Liver (tissue), 9 donors: ENCODE results near the gene MT1F. TPM values are rescaled to one million over a fixed set of nuclear protein-coding genes. Genes with fewer than 3 reads are reported as not detected.

ENCODE experiments used
- DNase-seq: peaks from one replicate; pipeline ENCODE4 v3.0.0-alpha.2; 2017; ENCODE audit warnings: low spot score
- H3K27ac ChIP-seq, 2 donors: one replicate each; pipeline ENCODE4 v1.7.0; 2013; ENCODE audit warnings: inconsistent platforms in 2 of 2, low read length in 2 of 2, control low read depth in 1 of 2, low read depth in 1 of 2, mild to moderate bottlenecking in 1 of 2
- H3K27me3 ChIP-seq, 4 donors: one replicate each; pipeline versions ENCODE4 v1.6.1 to v1.7.0; 2013; ENCODE audit warnings: low read length in 3 of 4, inconsistent platforms in 1 of 4, mild to moderate bottlenecking in 1 of 4, moderate library complexity in 1 of 4; ENCODE audit not compliant: control insufficient read depth in 4 of 4, insufficient read depth in 4 of 4
- H3K36me3 ChIP-seq, 4 donors: one replicate each; pipeline versions ENCODE4 v1.6.1 to v1.7.0; 2013; ENCODE audit warnings: low read length in 3 of 4, mild to moderate bottlenecking in 3 of 4, low read depth in 1 of 4, moderate library complexity in 1 of 4; ENCODE audit not compliant: control insufficient read depth in 4 of 4, insufficient read depth in 3 of 4
- H3K4me1 ChIP-seq, 4 donors: one replicate each; pipeline versions ENCODE4 v1.6.1 to v1.7.0; 2013; ENCODE audit warnings: low read length in 3 of 4, mild to moderate bottlenecking in 3 of 4, moderate library complexity in 1 of 4; ENCODE audit not compliant: control insufficient read depth in 4 of 4, insufficient read depth in 4 of 4
- H3K4me3 ChIP-seq, 3 donors: one replicate each; pipeline versions ENCODE4 v1.6.1 to v1.7.0; 2013; ENCODE audit warnings: low read length in 3 of 3, control low read depth in 1 of 3, low read depth in 1 of 3, mild to moderate bottlenecking in 1 of 3
- H3K9ac ChIP-seq, 2 donors: one replicate each; pipeline ENCODE4 v1.7.0; 2013; ENCODE audit warnings: low read length in 2 of 2, mild to moderate bottlenecking in 2 of 2, moderate library complexity in 2 of 2, control low read depth in 1 of 2, low read depth in 1 of 2
- H3K9me3 ChIP-seq, 4 donors: one replicate each; pipeline versions ENCODE4 v1.6.1 to v1.7.0; 2013; ENCODE audit warnings: low read length in 3 of 4; ENCODE audit not compliant: control insufficient read depth in 4 of 4
- CTCF ChIP-seq: fragments of 150-350 bp; IDR thresholded peaks from 2 replicates; pipeline ENCODE4 v1.5.1; 2017; ENCODE audit warnings: improper control_type of control experiment, low read depth, low read length; ENCODE audit not compliant: missing input control
- EGR1 ChIP-seq, 2 donors: IDR thresholded peaks; 2 replicates each; pipeline ENCODE4 v1.6.1; 2016 to 2018; ENCODE audit warnings: antibody characterized with exemption in 2 of 2, low read depth in 2 of 2
- FOXA1 ChIP-seq: IDR thresholded peaks from 2 replicates; pipeline ENCODE4 v1.6.1; 2016; ENCODE audit warnings: antibody characterized with exemption
- FOXA2 ChIP-seq: IDR thresholded peaks from 2 replicates; pipeline ENCODE4 v1.6.1; 2016; ENCODE audit warnings: antibody characterized with exemption
- GABPA ChIP-seq, 2 donors: IDR thresholded peaks in 1 of 2; conservative IDR thresholded peaks in 1 of 2; 2 replicates each; pipeline ENCODE4 v1.6.1; 2016; ENCODE audit warnings: antibody characterized with exemption in 2 of 2, mild to moderate bottlenecking in 1 of 2, moderate library complexity in 1 of 2
- HNF4A ChIP-seq, 2 donors: conservative IDR thresholded peaks; 2 replicates each; pipeline ENCODE4 v1.6.1; 2016; ENCODE audit warnings: antibody characterized with exemption in 2 of 2, mild to moderate bottlenecking in 2 of 2
- HNF4G ChIP-seq: IDR thresholded peaks from 2 replicates; pipeline ENCODE4 v1.6.1; 2016; ENCODE audit warnings: antibody characterized with exemption
- JUND ChIP-seq, 2 donors: IDR thresholded peaks; 2 replicates each; pipeline ENCODE4 v1.6.1; 2016; ENCODE audit warnings: antibody characterized with exemption in 2 of 2
- MAX ChIP-seq: IDR thresholded peaks from 2 replicates; pipeline ENCODE4 v1.6.1; 2016; ENCODE audit warnings: antibody characterized with exemption
- NR2F2 ChIP-seq: IDR thresholded peaks from 2 replicates; pipeline ENCODE4 v1.6.1; 2016; ENCODE audit warnings: antibody characterized with exemption
- RAD21 ChIP-seq, 2 donors: IDR thresholded peaks; 2 replicates each; pipeline ENCODE4 v1.6.1; 2016; ENCODE audit warnings: antibody characterized with exemption in 2 of 2, mild to moderate bottlenecking in 2 of 2
- RXRA ChIP-seq, 2 donors: IDR thresholded peaks; 2 replicates each; pipeline ENCODE4 v1.6.1; 2017 to 2018; ENCODE audit warnings: antibody characterized with exemption in 2 of 2, mild to moderate bottlenecking in 1 of 2
- SP1 ChIP-seq: IDR thresholded peaks from 2 replicates; pipeline ENCODE4 v1.6.1; 2018; ENCODE audit warnings: antibody characterized with exemption, mild to moderate bottlenecking
- TAF1 ChIP-seq: conservative IDR thresholded peaks from 2 replicates; pipeline ENCODE4 v1.6.1; 2016; ENCODE audit warnings: antibody characterized with exemption, mild to moderate bottlenecking
- YY1 ChIP-seq: IDR thresholded peaks from 2 replicates; pipeline ENCODE4 v1.6.1; 2016; ENCODE audit warnings: antibody characterized with exemption, mild to moderate bottlenecking
- ZBTB33 ChIP-seq: IDR thresholded peaks from 2 replicates; pipeline ENCODE4 v1.6.1; 2016; ENCODE audit warnings: antibody characterized with exemption
- WGBS: extraction: QIAGEN DNeasy Blood & Tissue Kit; methylation state at CpG from one replicate; pipeline ENCODE4 v1.1.7; 2013; 5-methylcytosine and 5-hydroxymethylcytosine counted together
- polyA plus RNA-seq, 2 donors: library from polyadenylated mRNA; stranded (reverse) in 1 of 2; unstranded in 1 of 2; fragments of 200-250 nt in 1 of 2; fragments of >200 nt in 1 of 2; fragmentation: Nextera tagmentation in 1 of 2; extraction: Ambion mirVana in 1 of 2; gene quantifications; one replicate each; pipeline versions ENCODE4 v1.2.1 to v1.2.3, GENCODE V29; 2013 to 2015
- total RNA-seq, 2 donors: library from RNA; depleted of rRNA; stranded (reverse); fragments of >200 nt; gene quantifications; one replicate each; pipeline ENCODE4 v1.2.3, GENCODE V29; 2014
- TF ChIP-seq, protein P1 (sequence below): IDR thresholded peaks from 2 replicates; pipeline ENCODE4 v1.6.1; 2016; ENCODE audit warnings: antibody characterized with exemption, mild to moderate bottlenecking
- TF ChIP-seq, protein P2 (sequence below): IDR thresholded peaks from 2 replicates; pipeline ENCODE4 v1.6.1; 2016; ENCODE audit warnings: antibody characterized with exemption
- donor health status: healthy.
- donor health status: healthy.
- donor health status: healthy.
- donor health status: healthy.
- donor health status: healthy.

Gene MT1F
- total and polyA plus RNA-seq, 4 donors, result 14.2 to 895 (median 134) TPM

- no peak for DNase-seq
- 85% methylated on average over 6 of the region's 6 CpGs for WGBS
- H3K36me3 ChIP-seq, result no peaks in the 10 kb centered on the region
- peaks cover 2 to 19% (median 12%) of the 10 kb centered on the region in 4 donors for H3K4me1 ChIP-seq
- H3K27ac ChIP-seq, result no peak overlapping the region
- H3K9me3 ChIP-seq, result no peaks in the 10 kb centered on the region
- no peaks in the 10 kb centered on the region for H3K27me3 ChIP-seq
- TF ChIP-seq EGR1 (IDR thresholded peaks at IDR 0.05; ENCODE audit: low read depth in 2 of 2) (no peak), RXRA (IDR thresholded peaks at IDR 0.05) (peak in 1 of 2 donors; percentile 61), HNF4A (conservative IDR thresholded peaks at IDR 0.05) (peak in 1 of 2 donors; percentile 8)
- no peak overlapping the region for H3K9ac ChIP-seq
- no peak overlapping the region for H3K4me3 ChIP-seq
Measured at GRCh38 chr16:56679818-56680217, 22.1 kb downstream of the MT1F start.

- peak; percentile 87 for DNase-seq
- TF ChIP-seq NR2F2 (no peak), MAX (peak; percentile 98), RXRA (IDR thresholded peaks at IDR 0.05) (peak; percentile 86 to 91), FOXA1 (peak; percentile 57), HNF4A (conservative IDR thresholded peaks at IDR 0.05) (peak; percentile 43 to 71), JUND (IDR thresholded peaks at IDR 0.05) (no peak), FOXA2 (no peak), SP1 (peak; percentile 97), GABPA (IDR thresholded peaks at IDR 0.05 in 1 of 2, conservative IDR thresholded peaks at IDR 0.05 in 1 of 2) (peak in 1 of 2 donors; percentile 61), YY1 (peak; percentile 58), HNF4G (peak; percentile 38), TAF1 (peak; percentile 93), ZBTB33 (peak; percentile 74), CTCF (no peak), EGR1 (IDR thresholded peaks at IDR 0.05; ENCODE audit: low read depth in 2 of 2) (peak; percentile 61 to 81), RAD21 (IDR thresholded peaks at IDR 0.05) (peak in 1 of 2 donors; percentile 50)
- TF ChIP-seq, protein P1, sequence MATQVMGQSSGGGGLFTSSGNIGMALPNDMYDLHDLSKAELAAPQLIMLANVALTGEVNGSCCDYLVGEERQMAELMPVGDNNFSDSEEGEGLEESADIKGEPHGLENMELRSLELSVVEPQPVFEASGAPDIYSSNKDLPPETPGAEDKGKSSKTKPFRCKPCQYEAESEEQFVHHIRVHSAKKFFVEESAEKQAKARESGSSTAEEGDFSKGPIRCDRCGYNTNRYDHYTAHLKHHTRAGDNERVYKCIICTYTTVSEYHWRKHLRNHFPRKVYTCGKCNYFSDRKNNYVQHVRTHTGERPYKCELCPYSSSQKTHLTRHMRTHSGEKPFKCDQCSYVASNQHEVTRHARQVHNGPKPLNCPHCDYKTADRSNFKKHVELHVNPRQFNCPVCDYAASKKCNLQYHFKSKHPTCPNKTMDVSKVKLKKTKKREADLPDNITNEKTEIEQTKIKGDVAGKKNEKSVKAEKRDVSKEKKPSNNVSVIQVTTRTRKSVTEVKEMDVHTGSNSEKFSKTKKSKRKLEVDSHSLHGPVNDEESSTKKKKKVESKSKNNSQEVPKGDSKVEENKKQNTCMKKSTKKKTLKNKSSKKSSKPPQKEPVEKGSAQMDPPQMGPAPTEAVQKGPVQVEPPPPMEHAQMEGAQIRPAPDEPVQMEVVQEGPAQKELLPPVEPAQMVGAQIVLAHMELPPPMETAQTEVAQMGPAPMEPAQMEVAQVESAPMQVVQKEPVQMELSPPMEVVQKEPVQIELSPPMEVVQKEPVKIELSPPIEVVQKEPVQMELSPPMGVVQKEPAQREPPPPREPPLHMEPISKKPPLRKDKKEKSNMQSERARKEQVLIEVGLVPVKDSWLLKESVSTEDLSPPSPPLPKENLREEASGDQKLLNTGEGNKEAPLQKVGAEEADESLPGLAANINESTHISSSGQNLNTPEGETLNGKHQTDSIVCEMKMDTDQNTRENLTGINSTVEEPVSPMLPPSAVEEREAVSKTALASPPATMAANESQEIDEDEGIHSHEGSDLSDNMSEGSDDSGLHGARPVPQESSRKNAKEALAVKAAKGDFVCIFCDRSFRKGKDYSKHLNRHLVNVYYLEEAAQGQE, result peak; percentile 91
- TF ChIP-seq, protein P2, sequence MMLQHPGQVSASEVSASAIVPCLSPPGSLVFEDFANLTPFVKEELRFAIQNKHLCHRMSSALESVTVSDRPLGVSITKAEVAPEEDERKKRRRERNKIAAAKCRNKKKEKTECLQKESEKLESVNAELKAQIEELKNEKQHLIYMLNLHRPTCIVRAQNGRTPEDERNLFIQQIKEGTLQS, result peak; percentile 49
- WGBS, result under 1% methylated on average over 49 of the region's 49 CpGs
- Histone ChIP-seq H3K27ac (peak within 1 kb of the TSS; percentile 82 to 89), H3K27me3 (no peaks in the 10 kb centered on the region), H3K9me3 (no peaks in the 10 kb centered on the region), H3K4me1 (peaks cover 4 to 19% (median 10%) of the 10 kb centered on the region in 4 donors), H3K4me3 (peak within 1 kb of the TSS; percentile 60 to 78 (median 77)), H3K36me3 (no peaks in the 10 kb centered on the region), H3K9ac (peak within 1 kb of the TSS; percentile 83)
Measured at GRCh38 chr16:56681939-56682702, 24.4 kb downstream of the MT1F start, which contains the start of gene MT1X. Gene MT1X (plus strand): TSS chr16:56682470. CDS start chr16:56682541, 71 bp downstream.
